Large intestine (tissue), 3 donors: Measurements from ENCODE around the gene ARHGEF17. TPM values are rescaled to one million over a fixed set of nuclear protein-coding genes. Genes with fewer than 3 reads are reported as not detected.

Experiments used
- DNase-seq, 2 donors: peaks; one replicate each; pipeline versions ENCODE4 v3.0.0 to v3.0.0-alpha.2; 2013
- H3K27ac ChIP-seq: one replicate; pipeline ENCODE4 v1.5.1; 2013; ENCODE audit warnings: low read length
- H3K27me3 ChIP-seq: 2 replicates; pipeline ENCODE4 v1.6.1; 2013; ENCODE audit warnings: low read length; ENCODE audit not compliant: control insufficient read depth, insufficient read depth
- H3K36me3 ChIP-seq: 2 replicates; pipeline ENCODE4 v1.6.1; 2013; ENCODE audit warnings: low read length; ENCODE audit not compliant: control insufficient read depth, insufficient read depth
- H3K4me1 ChIP-seq: one replicate; pipeline ENCODE4 v1.6.1; 2013; ENCODE audit warnings: low read length; ENCODE audit not compliant: control insufficient read depth, insufficient read depth
- H3K4me3 ChIP-seq: one replicate; pipeline ENCODE4 v1.5.1; 2013; ENCODE audit warnings: low read length
- H3K9me3 ChIP-seq: one replicate; pipeline ENCODE4 v1.6.1; 2013; ENCODE audit warnings: mild to moderate bottlenecking, low read depth, low read length, moderate library complexity; ENCODE audit not compliant: control insufficient read depth
- WGBS: methylation state at CpG from one replicate; pipeline ENCODE4 v1.1.5; 2013; ENCODE audit warnings: low lambda C conversion rate; ENCODE audit not compliant: insufficient coverage; 5-methylcytosine and 5-hydroxymethylcytosine counted together
- polyA plus RNA-seq: library from polyadenylated mRNA; unstranded; fragments of 120-200 nt; gene quantifications from one replicate; pipeline ENCODE4 v1.2.1, GENCODE V29; 2013

The ARHGEF17 gene
- polyA plus RNA-seq, 1 donor = 61.4 TPM

DNA sequence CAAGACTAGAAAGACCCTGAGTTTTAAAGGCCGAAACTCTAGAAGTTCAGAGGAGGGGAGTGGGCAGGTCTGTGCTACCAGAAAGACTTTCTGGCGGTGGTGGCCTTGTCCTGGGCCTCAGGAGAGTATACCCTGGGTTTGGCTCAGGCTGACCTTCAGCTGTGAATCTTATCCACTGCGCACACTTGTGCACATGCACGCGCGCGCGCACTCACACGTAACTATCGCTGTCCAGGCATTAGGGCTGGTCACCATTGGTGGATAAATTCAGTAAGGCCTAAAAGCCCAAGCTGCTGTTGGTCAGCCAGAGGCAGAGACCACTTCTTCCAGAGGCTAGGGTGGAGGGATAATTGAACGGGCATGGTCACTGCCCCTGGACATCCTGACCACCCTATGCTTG, 25.1 kb downstream of the ARHGEF17 start:
- no CpG with 5 or more reads among the region's 11 CpGs for WGBS
- Histone ChIP-seq H3K9me3 (no peaks in the 10 kb centered on the region), H3K36me3 (peaks cover 9% of the 10 kb centered on the region), H3K27ac (peak overlapping the region; percentile 75), H3K27me3 (no peaks in the 10 kb centered on the region), H3K4me1 (peaks cover 66% of the 10 kb centered on the region), H3K4me3 (no peak overlapping the region)
- no peak for DNase-seq

GRCh38 chr11:73333640-73334383, 25.7 kb downstream of the ARHGEF17 start:
- no peak for DNase-seq
- H3K27ac ChIP-seq = peak overlapping the region; percentile 75
- H3K27me3 ChIP-seq = no peaks in the 10 kb centered on the region
- no peak overlapping the region for H3K4me3 ChIP-seq
- H3K4me1 ChIP-seq = peaks cover 60% of the 10 kb centered on the region
- no peaks in the 10 kb centered on the region for H3K9me3 ChIP-seq
- peaks cover 9% of the 10 kb centered on the region for H3K36me3 ChIP-seq
- no CpG with 5 or more reads among the region's 4 CpGs for WGBS

DNA sequence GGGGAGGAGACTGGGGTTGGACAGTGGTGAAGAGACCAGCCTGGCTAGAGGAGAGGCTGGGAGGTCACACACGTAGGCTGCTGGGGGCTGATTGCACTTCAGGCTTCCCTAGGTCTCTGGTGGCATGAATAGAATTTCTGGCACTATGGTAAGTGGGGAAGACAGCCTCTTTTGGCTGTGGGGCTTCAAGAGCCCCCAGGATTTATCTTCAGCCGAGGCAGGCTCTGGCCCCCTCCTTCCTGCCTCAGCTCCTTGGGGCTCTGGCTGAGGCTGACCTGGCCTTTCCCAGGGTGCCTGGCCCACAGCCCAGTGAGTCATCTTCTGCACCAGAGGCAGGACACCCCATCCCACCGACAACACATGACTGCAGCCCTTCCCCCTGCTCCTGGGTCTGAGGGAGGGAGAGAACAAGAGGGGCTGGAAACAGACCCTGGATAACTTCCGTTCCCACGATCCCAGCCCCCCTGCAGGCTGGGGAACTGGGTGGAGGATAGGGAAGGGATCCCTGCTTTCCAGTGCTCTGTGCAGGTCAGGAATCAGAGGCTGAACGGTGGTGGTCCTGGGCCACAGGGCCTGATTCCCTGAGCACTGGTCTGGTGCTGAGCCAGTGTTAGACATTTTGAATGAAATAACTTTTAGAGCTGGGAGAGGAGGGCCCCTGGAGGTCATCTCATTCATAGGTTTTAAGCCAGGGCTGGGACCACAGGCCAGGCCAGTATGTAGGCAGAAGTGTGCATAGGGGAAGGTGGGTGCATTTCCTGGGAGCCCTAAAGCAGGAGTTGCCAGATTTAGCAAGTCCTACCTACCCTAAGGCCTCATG, 26.5 kb downstream of the ARHGEF17 start:
- Histone ChIP-seq H3K9me3 (no peaks in the 10 kb centered on the region), H3K36me3 (peaks cover 10% of the 10 kb centered on the region), H3K27me3 (no peaks in the 10 kb centered on the region), H3K4me1 (peaks cover 54% of the 10 kb centered on the region), H3K4me3 (no peak overlapping the region), H3K27ac (peak overlapping the region; percentile 75)
- WGBS = no CpG with 5 or more reads among the region's 6 CpGs
- DNase-seq = peak; percentile 71 to 75

- DNase-seq = peak; percentile 70 to 78
- Histone ChIP-seq H3K36me3 (peaks cover 14% of the 10 kb centered on the region), H3K4me1 (peaks cover 49% of the 10 kb centered on the region), H3K4me3 (no peak overlapping the region), H3K9me3 (no peaks in the 10 kb centered on the region), H3K27ac (peak overlapping the region; percentile 75), H3K27me3 (no peaks in the 10 kb centered on the region)
- no CpG with 5 or more reads among the region's 4 CpGs for WGBS
Observed at GRCh38 chr11:73335204-73335923, 27.3 kb downstream of the ARHGEF17 start.

DNA sequence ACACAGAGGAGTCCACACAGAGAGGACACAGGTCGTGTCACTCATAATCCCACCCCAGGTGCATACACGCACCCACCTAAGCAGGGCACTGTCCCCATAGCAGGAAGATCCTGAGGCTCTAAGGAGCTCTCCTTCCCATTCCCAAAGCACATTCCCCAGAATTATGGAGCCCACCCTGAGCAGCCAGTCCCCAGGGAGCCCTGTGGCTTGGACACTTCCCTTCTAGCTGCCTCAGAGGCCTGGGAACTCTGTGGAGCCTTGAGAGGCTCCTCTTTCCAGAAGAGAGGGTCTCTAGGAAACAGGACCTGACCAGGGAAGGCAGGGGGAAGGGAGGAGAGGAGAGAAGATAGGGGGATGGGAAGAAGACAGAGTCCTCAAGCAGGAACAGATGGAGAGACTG, 29.8 kb downstream of the ARHGEF17 start:
- H3K27ac ChIP-seq = no peak overlapping the region
- no peak overlapping the region for H3K4me3 ChIP-seq
- no peak for DNase-seq
- peaks cover 17% of the 10 kb centered on the region for H3K36me3 ChIP-seq
- H3K4me1 ChIP-seq = peaks cover 30% of the 10 kb centered on the region
- no CpG with 5 or more reads among the region's 2 CpGs for WGBS
- H3K9me3 ChIP-seq = no peaks in the 10 kb centered on the region
- no peaks in the 10 kb centered on the region for H3K27me3 ChIP-seq

GRCh38 chr11:73338279-73338678, 30.2 kb downstream of the ARHGEF17 start:
- no peaks in the 10 kb centered on the region for H3K9me3 ChIP-seq
- H3K27me3 ChIP-seq = no peaks in the 10 kb centered on the region
- peaks cover 28% of the 10 kb centered on the region for H3K4me1 ChIP-seq
- DNase-seq = no peak
- no CpG with 5 or more reads among the region's 4 CpGs for WGBS
- peaks cover 17% of the 10 kb centered on the region for H3K36me3 ChIP-seq
- no peak overlapping the region for H3K27ac ChIP-seq
- no peak overlapping the region for H3K4me3 ChIP-seq

DNA sequence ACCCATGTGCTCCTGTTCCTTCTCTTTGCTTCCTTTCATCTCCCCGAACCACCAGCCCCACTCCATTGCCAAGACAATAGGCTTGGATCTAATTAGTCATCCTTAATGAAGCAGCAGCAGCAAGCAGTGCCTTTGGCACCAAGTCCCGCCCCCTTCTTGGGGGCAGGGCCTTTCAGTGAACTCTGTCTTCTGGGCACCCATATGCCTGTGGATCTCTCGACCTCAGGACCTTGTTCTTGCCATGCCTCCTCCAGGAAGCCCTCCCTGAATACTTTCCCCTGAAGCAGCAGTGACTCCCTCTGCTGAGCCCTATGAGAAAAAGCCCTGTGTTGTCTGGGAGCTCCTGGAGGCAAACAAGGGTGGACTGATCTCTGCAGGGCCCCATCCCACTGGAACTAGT, 32.1 kb downstream of the ARHGEF17 start:
- DNase-seq = no peak
- Histone ChIP-seq H3K4me3 (no peak overlapping the region), H3K36me3 (peaks cover 17% of the 10 kb centered on the region), H3K27me3 (no peaks in the 10 kb centered on the region), H3K9me3 (no peaks in the 10 kb centered on the region), H3K4me1 (peaks cover 11% of the 10 kb centered on the region), H3K27ac (no peak overlapping the region)
- no CpG with 5 or more reads among the region's 3 CpGs for WGBS

DNA sequence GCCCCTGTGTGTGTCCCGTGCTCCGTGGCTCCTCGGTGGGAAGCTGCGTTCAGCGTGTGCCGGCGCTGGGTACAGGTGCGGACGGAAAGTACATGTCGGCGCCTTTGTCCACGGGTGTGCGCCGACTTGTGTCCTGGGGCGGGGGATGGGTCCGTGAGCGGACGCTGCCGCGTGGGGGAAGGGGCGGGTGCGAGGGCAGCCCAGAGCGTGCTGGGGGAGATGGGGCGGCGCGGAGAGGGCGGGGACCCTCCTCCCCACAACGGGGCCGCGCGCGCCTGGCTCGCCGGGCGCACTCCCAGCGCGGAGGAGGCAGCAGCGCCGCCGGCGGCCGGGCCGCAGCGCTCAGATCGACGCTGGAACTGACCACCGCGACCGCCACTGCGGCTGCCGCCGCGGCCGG, 34.6 kb downstream of the ARHGEF17 start:
- H3K27ac ChIP-seq = no peak overlapping the region

GRCh38 chr11:73343076-73343873, 35.2 kb downstream of the ARHGEF17 start:
- WGBS = no CpG with 5 or more reads among the region's 40 CpGs
- H3K27ac ChIP-seq = no peak overlapping the region
- no peaks in the 10 kb centered on the region for H3K27me3 ChIP-seq
- peak overlapping the region; percentile 21 for H3K4me3 ChIP-seq
- no peaks in the 10 kb centered on the region for H3K9me3 ChIP-seq
- peaks cover 8% of the 10 kb centered on the region for H3K4me1 ChIP-seq
- DNase-seq = no peak
- peaks cover 23% of the 10 kb centered on the region for H3K36me3 ChIP-seq

More for the DNA sequence above, 34.6 kb downstream of the ARHGEF17 start:
- H3K4me1 ChIP-seq = peaks cover 8% of the 10 kb centered on the region
- peak overlapping the region; percentile 21 for H3K4me3 ChIP-seq
- no CpG with 5 or more reads among the region's 54 CpGs for WGBS
- no peaks in the 10 kb centered on the region for H3K27me3 ChIP-seq
- peaks cover 20% of the 10 kb centered on the region for H3K36me3 ChIP-seq
- no peaks in the 10 kb centered on the region for H3K9me3 ChIP-seq
- DNase-seq = no peak
